ENCODE measurements around the gene FLT3.

- TF ChIP-seq, protein P1, sequence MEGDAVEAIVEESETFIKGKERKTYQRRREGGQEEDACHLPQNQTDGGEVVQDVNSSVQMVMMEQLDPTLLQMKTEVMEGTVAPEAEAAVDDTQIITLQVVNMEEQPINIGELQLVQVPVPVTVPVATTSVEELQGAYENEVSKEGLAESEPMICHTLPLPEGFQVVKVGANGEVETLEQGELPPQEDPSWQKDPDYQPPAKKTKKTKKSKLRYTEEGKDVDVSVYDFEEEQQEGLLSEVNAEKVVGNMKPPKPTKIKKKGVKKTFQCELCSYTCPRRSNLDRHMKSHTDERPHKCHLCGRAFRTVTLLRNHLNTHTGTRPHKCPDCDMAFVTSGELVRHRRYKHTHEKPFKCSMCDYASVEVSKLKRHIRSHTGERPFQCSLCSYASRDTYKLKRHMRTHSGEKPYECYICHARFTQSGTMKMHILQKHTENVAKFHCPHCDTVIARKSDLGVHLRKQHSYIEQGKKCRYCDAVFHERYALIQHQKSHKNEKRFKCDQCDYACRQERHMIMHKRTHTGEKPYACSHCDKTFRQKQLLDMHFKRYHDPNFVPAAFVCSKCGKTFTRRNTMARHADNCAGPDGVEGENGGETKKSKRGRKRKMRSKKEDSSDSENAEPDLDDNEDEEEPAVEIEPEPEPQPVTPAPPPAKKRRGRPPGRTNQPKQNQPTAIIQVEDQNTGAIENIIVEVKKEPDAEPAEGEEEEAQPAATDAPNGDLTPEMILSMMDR (IDR thresholded peaks at IDR 0.05), result no peak
- no peak for TF ChIP-seq POLR2A (IDR thresholded peaks at IDR 0.05)
Observed at GRCh38 chr13:28047757-28048388, 52.5 kb downstream of the FLT3 start.
